Measurements from ENCODE around the gene TLX3.
"Not testable (repeated sequence)": the region's sequence is repeated elsewhere in the genome, so short reads cannot be mapped to it uniquely, and the experiment has no call there.

The TLX3 gene

DNA sequence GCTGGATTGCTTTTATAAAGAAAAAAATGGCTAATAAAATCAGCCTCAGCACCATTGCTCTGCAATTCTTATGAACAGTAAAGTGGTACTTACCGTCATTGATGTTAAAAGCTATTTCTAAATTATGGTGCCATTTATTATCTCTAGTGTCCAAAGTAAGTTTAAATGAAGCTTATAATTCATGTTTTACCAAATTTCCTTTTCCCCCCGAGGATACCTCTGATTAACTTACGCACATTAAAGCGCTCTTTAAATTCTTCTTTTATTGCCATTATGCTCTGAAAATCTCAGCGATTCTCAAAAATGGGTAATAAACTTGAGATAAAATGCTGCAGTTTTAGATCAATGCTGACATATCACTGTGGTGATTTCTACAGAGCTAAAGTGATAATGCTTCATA lies 13.5 kb downstream of the TLX3 start:
- DNase-seq (ENCODE audit: low read depth in 2 of 3, low spot score in 2 of 3): no peak

DNA sequence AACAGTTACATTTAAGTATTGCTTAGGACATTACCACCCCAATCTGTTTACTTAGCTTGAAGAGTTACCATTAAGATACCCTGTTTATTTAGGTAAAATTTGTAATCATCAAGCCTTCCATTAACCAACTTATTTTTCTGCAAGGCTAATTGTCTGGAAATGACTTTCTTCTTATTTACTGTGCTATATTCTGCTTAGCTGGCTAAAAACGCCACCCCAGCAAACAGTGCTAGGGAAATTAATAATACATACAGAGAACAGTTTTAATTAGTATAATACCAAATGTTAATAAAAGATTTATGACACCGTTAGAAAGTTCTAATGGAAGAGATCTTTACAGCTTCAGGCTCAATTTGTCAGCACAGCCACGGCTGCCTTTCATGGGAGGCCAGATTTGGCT lies 14.0 kb downstream of the TLX3 start:
- no peak for DNase-seq (ENCODE audit: low read depth in 2 of 3, low spot score in 2 of 3)

- DNase-seq (ENCODE audit: low read depth in 2 of 3, low spot score in 2 of 3): no peak
Measured at GRCh38 chr5:171323806-171324632, 15.0 kb downstream of the TLX3 start.

- no peak for DNase-seq (ENCODE audit: low read depth in 2 of 3, low spot score in 2 of 3)
Measured at GRCh38 chr5:171330021-171330420, 21.0 kb downstream of the TLX3 start.

- DNase-seq (ENCODE audit: low read depth in 2 of 3, low spot score in 2 of 3): no peak
Measured at GRCh38 chr5:171335616-171336015, 26.6 kb downstream of the TLX3 start.

DNA sequence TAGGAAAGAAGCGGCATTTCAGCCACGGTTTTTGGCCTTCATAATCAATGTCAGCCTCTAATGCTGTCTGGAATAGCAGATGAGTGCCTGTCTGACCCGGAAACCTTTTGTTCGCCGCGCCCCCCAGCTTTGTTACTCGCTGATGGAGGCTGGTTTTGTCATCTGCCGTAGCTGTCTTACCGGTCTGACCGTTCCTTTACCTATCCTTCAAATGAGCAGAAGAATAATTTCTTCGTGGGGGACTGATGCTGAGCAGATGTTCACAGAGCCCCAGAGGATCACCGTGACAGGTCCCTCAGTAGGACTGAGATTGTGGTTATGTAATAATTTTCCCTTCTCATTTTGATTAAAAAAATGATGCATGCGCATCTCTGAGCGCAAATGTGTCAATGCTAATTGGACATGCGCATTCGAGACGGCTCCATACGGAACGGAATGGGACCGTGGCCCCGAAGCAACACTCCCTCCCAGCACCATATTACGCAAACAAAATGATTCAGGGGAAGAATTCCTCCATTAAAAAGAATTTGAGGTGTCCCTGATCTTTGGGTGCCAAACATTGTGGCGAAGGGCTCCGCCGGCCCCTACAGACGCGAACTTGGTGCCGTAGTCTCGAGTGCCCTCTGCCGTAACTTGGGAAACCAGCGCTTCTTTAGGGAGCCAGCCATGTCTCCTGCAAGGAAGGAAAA lies 27.6 kb downstream of the TLX3 start:
- DNase-seq (ENCODE audit: low read depth in 2 of 3, low spot score in 2 of 3): no peak

GRCh38 chr5:171337210-171337569 lies 28.1 kb downstream of the TLX3 start:
- DNase-seq (ENCODE audit: low read depth in 2 of 3, low spot score in 2 of 3): no peak

DNA sequence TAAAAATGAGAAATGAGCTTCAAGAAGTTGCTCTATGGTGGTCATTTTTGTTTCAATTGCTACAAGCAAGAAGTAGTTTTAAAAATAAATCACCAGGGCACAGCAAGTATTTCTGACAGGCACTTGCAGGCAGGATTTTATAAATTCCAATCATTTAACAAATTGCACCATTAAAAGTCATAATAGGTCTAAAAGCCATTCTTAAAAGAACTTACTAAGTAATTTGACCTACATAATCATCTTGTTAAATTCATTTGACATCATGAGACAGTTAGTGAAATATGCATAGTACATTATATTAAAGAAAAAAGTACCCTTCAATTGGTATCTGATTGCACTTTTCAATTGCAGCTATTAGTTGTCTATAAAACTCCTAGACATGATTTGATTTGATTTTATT lies 31.0 kb downstream of the TLX3 start:
- no peak for DNase-seq (ENCODE audit: low read depth in 2 of 3, low spot score in 2 of 3)

DNA sequence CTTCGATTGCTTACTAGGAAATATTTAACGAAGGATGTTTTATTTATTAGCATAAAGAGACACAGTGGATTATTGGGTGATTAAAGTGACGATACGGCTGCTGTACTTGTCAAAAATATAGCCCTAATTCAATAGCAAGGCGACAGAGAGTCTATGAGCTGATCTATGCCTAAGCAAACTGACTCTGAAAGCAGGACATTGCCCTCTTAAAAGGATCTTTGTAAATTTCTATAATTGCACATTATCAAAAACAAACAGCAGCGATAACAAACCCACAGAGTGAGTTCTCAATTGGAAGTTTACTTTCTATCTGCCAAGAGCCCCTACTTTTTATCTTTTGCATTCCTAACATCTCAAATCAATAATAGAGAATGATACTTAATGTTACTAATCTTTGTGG lies 31.4 kb downstream of the TLX3 start:
- DNase-seq (ENCODE audit: low read depth in 2 of 3, low spot score in 2 of 3): no peak

DNA sequence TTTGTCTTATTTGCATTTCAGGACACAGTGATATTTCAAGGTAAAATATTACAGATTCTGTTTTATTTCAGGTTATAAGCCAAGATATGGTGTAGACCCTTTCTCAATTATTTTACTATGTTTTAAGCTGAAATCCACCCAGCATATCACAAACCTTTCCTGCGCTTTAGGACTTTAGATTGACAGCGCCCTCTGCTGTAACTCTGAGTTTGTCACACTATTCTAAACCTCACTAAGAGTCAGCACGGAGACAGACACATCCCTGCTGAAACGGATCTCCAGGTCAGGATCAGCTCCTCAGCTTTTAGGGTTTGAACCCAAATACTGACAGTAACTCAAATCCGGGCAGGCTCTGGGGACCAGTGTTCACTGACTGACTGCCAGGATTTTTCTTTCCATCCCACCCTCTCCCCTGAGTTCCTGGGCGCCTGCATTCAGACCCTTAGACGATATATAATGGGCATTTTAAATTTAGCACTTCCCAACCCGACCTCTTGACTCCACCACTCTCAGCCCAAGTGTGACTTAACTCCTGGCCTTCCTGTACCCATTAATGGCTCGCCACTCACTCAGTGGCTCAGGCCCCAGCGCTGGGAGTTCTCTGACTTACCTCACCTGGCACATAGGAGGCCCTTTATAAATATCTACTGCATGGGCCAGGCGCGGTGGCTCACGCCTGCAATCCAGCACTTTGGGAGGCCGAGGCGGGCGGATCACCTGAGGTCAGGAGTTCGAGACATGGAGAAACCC lies 33.5 kb downstream of the TLX3 start:
- DNase-seq (ENCODE audit: low read depth in 2 of 3, low spot score in 2 of 3): no peak

GRCh38 chr5:171344936-171345608 lies 36.0 kb downstream of the TLX3 start:
- DNase-seq (ENCODE audit: low read depth in 2 of 3, low spot score in 2 of 3): no peak

DNA sequence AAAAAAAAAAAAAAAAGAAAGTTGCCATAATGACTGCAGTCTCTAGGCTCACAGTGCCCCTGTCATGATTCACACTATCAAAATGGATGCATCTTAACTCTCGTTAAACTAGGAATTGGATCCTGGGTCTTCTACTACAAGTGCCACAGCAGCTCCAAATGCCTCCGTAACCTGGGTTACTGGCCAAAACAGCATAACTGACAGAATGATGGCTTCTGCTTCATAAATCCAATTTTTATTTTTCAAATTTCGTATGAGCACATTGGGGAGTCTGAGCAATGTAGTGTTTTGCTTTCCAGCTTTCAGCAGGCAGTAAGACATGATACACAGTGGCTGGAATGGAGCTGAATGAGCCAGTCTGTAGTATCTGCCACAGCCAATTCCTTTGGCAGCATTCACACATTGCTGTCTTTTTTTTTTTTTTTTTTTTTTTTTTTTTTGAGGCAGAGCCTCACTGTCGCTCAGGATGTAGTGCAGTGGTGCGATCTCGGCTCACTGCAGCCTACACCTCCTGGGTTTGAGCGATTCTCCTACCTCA lies 42.6 kb downstream of the TLX3 start:
- no peak for DNase-seq (ENCODE audit: low read depth in 2 of 3, low spot score in 2 of 3)

GRCh38 chr5:171355302-171355724 lies 46.3 kb downstream of the TLX3 start:
- peak in 1 of 3 experiments; percentile 17 for DNase-seq (ENCODE audit: low read depth in 2 of 3, low spot score in 2 of 3)

DNA sequence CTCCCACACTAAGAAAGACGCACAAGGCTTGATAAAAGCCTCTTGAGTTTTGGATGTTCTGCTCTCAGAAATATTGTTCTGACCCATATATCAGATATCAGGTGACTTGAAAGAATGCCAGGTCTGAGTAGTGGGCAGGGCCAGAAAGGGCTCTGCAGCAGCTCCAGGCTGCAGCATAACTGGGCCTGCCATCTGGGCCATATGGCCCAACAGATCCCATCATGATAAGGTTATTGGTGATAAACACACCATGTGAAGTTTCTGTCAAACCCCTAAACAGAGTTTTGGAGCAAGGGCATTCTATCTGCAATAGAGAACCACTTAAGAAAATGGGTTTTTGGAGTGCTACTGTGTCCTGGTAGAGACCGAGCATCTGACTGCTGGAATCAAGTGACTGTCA lies 48.8 kb downstream of the TLX3 start:
- no peak for DNase-seq (ENCODE audit: low read depth in 2 of 3, low spot score in 2 of 3)

DNA sequence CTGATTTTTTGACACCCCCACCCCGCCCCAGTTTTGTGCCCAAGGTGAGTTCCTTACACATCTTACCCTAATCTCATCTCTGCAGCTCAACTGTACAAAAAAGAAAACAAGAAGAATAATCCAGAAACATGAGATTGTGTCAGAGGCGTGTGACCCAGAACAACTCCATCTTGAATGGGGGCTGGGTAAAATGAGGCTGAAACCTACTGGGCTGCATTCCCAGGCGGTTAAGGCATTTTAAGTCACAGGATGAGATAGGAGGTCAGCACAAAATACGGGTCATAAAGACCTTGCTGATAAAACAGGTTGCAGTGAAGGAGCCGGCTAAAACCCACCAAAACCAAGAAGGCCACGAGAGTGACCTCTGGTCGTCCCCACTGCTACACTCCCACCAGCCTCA lies 52.1 kb downstream of the TLX3 start:
- not testable (repeated sequence) for DNase-seq (ENCODE audit: low read depth in 2 of 3, low spot score in 2 of 3)
